Left lobe of liver (tissue), 2 donors: ENCODE data around the gene SHISA6. TPM values are rescaled to one million over a fixed set of nuclear protein-coding genes. Genes with fewer than 3 reads are reported as not detected.

Experiments
- ATAC-seq: fragments of 200-7000 bp; cut with Tn5 transposase; one replicate; pipeline ENCODE4 v1.9.1; 2020; ENCODE audit warnings: mild to moderate bottlenecking, moderate library complexity
- DNase-seq: peaks from one replicate; pipeline ENCODE4 v3.0.0-alpha.2; 2020; ENCODE audit warnings: low spot score
- total RNA-seq: library from RNA; stranded (reverse); gene quantifications from one replicate; pipeline ENCODE4 v1.2.1, GENCODE V29; 2021
- donor health status: DM: no; HTN: no; CAD: no; lungs with moderate emphysema.
- donor health status: DM: no; HTN: yes; CAD: no.

Gene SHISA6
- total RNA-seq, 1 donor from 2014 or later, result not detected

GRCh38 chr17:11564589-11565380 lies 323.8 kb downstream of the SHISA6 start:
- ATAC-seq (no peak), DNase-seq (no peak)

DNA sequence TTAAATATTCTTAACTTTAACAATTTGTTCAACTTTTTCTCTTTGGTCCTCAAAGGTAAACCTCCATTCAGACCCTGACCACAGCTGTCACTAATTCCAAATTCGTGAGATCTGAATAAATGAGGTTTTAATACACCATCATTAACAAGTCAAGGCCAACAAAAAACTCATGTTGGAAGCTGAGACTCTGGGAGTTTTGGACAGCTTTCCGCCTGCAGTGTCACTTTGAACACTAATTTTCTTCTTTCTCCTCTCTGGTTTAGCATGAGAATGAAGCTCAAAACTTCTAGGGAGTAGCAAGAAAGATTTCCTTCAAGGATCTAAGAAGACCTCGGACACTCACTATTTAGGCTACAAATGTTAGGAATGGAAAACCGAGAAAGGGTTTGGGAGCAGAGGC lies 324.6 kb downstream of the SHISA6 start:
- DNase-seq (no peak), ATAC-seq (no peak)

DNA sequence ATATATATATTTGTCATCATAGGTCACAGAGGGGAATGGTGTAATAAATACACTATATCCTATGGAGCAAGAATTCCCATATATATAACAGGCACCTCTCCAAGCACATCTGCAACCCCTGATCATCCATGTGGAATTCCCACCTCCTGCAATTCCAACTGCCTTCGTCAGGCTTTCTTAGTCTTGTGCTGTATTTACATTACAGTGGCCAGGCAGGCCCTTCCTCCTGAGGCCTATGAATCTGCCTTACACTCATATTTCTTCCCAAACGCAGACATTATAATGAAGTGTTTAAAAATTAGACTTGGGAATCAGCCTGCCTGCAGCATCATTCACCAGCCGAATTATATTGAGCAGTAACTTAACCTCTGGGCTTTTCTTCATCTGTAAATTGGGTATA lies 338.0 kb downstream of the SHISA6 start:
- DNase-seq (no peak), ATAC-seq (no peak)

DNA sequence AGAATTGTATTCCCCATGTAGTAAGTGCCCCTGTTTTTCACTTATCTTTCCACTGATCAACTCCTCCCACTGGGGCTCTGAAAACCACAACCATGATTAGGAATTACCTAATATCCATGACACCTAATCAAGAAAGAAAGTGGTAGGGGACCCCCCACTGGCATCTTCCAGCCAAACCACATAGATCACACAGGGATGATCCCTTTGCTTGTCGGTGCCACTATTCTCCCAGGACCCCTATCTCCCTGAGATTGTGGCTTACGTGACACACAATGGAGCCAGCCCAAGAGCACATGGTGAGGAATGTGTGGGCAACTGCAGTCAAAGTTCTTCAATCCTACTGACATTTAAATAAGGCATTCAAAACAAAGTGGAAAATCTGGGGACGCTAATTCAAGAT lies 339.7 kb downstream of the SHISA6 start:
- DNase-seq, result no peak
- ATAC-seq, result no peak

GRCh38 chr17:11582217-11582616 lies 341.2 kb downstream of the SHISA6 start:
- ATAC-seq (no peak), DNase-seq (no peak)

DNA sequence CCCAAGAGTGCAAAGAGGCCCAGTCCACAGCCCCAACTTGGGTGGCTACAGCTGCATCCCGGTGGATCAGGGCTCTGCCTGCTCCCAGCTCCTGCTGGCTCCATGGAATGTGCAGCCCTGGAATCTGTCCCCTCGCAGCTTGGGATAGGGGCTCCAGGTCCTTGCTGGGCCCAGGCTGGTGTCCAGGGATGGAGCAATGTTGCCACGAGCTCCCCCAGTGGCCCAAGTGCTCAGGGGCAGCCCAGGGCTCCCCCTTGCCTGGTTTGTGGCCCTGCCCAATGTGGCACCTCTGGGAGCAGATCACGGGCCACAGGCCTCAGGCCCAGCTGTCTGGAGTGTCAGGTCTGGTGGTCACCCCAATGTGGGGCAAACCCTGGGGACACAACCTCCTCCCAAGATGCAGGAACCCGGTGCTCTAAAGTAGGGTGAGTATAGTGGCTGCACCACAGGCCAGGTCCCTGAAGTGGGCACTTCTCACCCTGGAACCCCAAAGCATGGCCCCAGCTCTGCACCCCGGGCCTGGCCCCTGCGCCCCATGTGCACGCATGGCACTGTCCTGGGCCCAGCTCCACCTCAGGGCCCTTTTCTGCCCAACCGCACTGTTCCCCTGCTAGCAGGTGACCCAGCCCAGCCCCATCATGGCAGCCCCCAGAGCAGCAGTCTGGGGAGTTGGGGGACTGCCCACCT lies 342.4 kb downstream of the SHISA6 start:
- ATAC-seq (no peak), DNase-seq (no peak)

DNA sequence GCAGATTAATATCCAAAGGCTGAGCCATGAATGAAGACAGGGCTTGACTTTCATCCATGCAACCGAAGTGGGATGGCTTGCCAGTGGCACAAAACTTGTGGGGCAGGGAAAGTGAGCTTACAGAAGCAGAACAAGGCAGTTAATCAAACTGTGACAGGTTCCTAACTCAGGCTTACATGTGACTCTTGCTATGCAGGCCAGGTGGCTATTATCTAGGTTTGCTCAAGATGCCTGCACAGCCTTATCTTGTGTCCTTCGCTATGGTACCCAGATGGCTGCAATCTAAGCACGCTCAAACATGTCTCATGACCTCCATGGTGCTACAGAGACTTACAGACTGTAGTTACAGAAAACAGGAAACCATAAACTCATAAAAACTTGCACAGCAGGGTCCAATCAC lies 348.7 kb downstream of the SHISA6 start:
- ATAC-seq (no peak), DNase-seq (no peak)

DNA sequence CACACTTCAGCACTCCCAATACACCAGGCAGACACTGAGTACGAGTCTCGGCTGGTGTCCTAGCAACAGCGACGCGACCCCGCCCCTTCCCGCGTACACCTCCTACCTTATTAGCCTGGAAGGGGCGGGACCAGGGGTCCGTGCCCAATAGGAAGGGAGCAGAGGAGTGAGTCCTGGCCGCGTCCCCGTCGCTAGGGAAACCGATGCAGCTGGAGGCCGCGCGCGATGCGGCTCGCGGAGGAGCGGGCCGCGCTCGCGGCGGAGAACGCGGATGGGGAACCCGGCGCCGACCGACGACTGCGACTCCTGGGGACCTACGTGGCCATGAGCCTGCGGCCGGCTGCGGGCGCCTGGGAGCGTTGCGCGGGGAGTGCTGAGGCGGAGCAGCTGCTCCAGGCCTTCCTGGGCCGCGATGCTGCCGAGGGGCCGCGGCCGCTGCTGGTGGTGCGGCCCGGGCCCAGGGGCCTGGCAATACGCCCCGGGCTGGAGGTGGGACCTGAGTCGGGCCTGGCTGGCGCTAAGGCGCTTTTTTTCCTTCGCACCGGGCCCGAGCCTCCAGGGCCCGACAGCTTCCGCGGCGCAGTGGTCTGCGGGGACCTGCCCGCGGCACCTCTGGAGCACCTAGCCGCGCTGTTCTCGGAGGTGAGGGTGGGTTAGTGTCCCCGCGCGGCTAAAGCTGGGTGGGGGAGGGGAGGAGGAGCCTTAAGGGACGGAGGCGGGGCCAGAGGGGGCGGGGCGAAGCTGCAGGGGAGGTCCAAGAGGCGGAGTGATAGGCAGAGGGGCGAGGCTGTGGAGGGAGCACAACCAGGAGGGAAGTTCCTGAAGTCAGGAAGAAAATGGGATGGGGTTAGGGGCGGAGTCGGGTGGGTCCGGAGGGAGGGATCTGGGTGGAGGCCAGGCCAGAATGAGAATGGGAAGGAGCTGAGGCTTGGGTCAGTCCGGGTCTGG lies 357.5 kb downstream of the SHISA6 start, which contains the start of gene DNAH9:
TSS of gene DNAH9 (plus strand) at position 197 of the 948 bp plus-strand sequence. CDS start at position 226, 29 bp downstream.
- DNase-seq, result peak; percentile 91
- peak; percentile 98 for ATAC-seq

DNA sequence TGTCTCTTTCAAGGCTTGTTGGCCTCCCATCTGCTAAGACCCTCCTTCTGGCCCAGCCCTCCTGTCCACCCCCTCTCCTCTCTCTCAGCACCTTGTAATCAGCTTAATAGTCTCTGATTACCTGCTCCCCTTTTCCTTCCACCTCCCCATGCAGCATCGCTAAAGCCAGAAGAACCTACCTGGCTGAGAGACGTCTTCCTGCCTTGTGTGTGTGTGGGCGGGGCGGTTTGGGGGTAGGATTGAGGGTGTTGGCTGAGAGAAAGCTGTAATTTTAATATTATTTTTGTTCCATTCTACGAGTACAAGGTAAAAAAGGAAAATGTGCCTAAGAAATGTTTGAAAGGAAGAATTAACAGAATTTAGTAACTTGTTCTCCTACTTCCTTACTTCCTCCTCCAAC lies 360.6 kb downstream of the SHISA6 start:
- DNase-seq, result no peak
- ATAC-seq, result no peak

GRCh38 chr17:11608396-11608795 lies 367.4 kb downstream of the SHISA6 start:
- ATAC-seq (peak; percentile 95), DNase-seq (peak; percentile 84)

DNA sequence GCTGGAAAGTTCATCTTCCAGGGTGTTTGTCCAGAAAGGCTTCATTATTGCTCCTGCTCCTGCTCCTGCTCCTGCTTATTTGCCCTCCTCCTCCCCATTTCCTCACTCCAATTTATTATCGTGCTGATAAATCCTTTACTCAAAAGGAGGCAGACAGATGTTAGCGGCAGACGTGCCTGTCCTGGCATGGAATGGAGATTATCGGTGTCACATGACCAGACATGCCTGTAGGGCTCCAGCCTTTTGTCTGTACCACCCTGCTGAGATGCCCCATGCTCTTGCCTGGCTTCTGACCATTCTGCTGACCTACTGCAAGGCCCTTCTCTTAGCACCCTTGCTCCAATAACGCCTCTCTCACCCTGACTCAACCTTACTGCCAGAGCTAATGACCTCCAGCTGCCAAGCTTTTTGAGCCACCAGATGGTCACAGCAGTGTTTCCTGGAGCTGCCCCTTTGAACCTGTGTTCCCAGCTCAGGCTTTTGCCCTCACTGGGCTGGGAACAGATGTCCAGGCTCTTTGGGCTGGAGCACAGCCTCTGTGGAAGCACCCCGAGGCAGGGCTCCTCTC lies 370.1 kb downstream of the SHISA6 start:
- no peak for DNase-seq
- no peak for ATAC-seq

DNA sequence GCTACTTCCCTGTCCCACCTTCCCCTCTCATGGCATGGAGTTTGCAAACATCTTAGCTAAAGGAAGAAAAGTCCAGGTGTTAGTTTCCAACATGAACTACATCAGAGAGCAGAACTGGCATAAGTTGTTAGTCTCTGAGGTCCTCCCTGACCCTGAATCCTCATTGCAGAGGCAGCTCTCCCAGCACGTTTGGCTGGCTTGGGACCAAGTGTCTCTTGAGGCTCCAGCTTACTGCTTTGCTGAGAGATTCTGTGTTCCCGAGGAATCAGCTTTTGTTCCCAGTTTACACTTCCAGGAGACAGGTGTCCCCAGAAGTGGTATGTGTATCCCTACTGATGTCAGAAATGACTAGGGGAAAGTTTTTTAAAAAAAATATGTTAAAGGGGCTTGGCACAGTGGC lies 371.9 kb downstream of the SHISA6 start:
- ATAC-seq (no peak), DNase-seq (no peak)
